Omental fat pad (tissue), 4 donors: ENCODE data around the gene MPLKIP. TPM values are rescaled to one million over a fixed set of nuclear protein-coding genes. Genes with fewer than 3 reads are reported as not detected.

Experiments used
- ATAC-seq: fragments of 150-250 bp; one replicate; pipeline ENCODE4 v1.9.1; 2016; ENCODE audit warnings: mild to moderate bottlenecking, moderate library complexity; ENCODE audit not compliant: low FRiP score
- DNase-seq: peaks from one replicate; pipeline ENCODE4 v3.0.0-alpha.2; 2019; ENCODE audit warnings: low spot score
- small RNA-seq: library from RNA; depleted of rRNA; stranded (forward); fragments of <200 nt; gene quantifications from one replicate; pipeline ENCODE3, GENCODE V24; 2016
- total RNA-seq, 4 donors: library from RNA; depleted of rRNA; stranded (reverse); fragments of >200 nt; gene quantifications; one replicate each; pipeline ENCODE4 v1.1.0, GENCODE V29; 2016
- TF ChIP-seq, protein P1 (sequence below), 3 donors: fragments of 450-650 bp; IDR thresholded peaks; one replicate each; pipeline ENCODE4 v1.5.1; 2016 to 2017; ENCODE audit warnings: antibody characterized with exemption in 3 of 3, mild to moderate bottlenecking in 3 of 3, moderate library complexity in 2 of 3

The MPLKIP gene
- total RNA-seq, 4 donors from 2014 or later, result 22.2 to 36.1 (median 32.6) TPM

DNA sequence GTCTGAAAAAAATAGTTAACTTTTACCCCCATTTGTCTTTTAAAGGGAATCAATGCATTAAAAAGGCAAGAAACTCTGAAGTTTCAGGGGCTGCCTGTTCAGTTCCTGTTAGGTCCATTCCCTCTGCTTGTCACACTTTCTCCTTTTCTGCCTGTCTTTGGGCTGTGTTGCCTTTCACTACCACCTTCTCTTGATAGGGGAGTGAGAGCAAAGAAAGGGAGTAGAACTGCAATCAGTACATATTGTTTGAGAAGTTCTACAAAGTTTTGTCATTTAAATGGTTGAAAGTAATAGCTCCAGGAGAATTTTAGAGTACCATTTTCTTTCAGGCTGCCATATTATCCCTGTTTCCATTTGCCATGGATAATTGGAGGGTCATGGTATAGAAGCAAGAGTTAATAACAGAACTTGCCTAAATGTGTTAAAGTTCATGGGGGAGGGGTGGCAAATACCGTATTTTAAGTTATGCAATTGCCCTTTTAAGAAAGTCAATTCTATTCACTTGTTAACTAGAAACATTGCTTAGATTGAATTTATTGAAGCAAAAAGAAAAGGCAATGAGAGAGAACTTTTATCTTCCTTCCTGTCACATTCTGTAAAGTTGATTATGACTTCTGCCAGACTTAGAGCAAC is 38.6 kb downstream of the MPLKIP start:
- ATAC-seq (no peak), DNase-seq (no peak)
- TF ChIP-seq, protein P1, sequence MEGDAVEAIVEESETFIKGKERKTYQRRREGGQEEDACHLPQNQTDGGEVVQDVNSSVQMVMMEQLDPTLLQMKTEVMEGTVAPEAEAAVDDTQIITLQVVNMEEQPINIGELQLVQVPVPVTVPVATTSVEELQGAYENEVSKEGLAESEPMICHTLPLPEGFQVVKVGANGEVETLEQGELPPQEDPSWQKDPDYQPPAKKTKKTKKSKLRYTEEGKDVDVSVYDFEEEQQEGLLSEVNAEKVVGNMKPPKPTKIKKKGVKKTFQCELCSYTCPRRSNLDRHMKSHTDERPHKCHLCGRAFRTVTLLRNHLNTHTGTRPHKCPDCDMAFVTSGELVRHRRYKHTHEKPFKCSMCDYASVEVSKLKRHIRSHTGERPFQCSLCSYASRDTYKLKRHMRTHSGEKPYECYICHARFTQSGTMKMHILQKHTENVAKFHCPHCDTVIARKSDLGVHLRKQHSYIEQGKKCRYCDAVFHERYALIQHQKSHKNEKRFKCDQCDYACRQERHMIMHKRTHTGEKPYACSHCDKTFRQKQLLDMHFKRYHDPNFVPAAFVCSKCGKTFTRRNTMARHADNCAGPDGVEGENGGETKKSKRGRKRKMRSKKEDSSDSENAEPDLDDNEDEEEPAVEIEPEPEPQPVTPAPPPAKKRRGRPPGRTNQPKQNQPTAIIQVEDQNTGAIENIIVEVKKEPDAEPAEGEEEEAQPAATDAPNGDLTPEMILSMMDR (IDR thresholded peaks at IDR 0.05), result no peak

DNA sequence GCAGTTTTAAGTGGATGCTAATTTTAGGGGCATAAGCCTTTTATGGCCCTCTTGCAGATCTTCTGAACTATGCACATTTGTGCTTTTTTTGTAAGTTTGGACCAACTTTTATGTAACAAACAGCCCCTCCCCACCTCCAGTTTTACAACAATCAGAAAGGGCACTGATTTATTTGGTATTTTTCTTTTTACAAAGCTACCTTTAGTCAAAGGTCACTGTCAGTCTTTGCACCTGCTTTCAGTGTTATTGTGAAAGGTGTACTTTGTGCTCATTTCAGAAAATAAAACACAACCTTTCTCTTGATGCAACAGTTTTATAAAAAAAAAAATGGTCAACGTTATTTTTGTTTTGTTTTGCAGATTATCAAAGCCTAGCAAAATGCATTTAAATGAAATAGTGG is 39.2 kb downstream of the MPLKIP start:
- DNase-seq (no peak), ATAC-seq (no peak)
- TF ChIP-seq, protein P1 (IDR thresholded peaks at IDR 0.05), result no peak

DNA sequence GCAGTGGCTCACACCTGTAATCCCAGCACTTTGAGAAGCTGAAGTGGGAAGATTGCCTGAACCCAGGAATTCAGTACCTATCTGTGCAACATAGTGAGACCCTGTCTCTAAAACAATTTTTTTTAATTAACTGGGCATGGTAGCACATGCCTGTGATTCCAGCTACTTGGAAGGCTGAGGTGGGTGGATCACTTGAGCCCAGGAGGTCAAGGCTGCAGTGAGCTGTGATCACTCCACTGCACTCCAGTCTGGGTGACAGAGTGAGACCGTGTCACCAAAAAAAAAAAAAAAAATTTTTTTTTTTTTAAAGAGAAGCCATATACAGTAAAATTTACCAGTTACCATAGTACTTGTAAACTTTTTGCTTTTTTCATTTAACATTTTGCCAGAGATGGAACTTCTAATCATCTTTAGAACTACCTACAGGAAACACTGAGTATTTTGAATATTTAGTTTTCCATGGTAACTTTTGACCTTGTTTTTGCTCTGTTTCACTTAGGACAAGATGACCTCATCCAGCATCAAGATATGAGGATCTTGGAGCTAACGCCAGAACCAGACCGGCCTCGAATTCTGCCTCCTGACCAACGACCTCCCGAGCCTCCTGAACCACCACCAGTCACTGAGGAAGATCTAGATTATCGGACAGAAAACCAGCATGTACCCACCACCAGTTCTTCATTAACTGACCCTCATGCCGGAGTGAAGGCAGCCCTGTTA is 40.6 kb downstream of the MPLKIP start:
- no peak for ATAC-seq

DNA sequence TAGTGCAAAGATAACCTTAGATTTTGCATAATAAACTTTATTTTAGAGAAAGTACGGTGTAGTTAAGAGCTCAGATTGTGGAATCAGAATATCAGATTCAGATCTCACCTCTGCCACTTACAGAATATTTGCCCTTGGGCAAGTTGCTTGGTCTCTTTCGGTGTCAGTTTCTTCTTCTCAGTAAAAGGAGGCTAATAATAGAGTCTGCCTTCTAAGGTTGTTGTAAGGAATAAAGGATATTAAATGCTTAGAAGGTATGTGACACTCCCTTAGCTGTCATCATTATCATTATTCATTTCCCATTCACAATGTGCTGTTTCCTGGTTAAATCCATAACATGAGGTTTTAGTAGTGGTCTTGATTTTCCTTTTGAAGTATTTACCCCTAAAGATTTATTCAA is 42.2 kb downstream of the MPLKIP start:
- DNase-seq, result no peak
- ATAC-seq, result no peak
- TF ChIP-seq, protein P1 (IDR thresholded peaks at IDR 0.05), result no peak

More for the DNA sequence above, 40.6 kb downstream of the MPLKIP start:
- TF ChIP-seq, protein P1 (IDR thresholded peaks at IDR 0.05), result no peak
- DNase-seq, result no peak

DNA sequence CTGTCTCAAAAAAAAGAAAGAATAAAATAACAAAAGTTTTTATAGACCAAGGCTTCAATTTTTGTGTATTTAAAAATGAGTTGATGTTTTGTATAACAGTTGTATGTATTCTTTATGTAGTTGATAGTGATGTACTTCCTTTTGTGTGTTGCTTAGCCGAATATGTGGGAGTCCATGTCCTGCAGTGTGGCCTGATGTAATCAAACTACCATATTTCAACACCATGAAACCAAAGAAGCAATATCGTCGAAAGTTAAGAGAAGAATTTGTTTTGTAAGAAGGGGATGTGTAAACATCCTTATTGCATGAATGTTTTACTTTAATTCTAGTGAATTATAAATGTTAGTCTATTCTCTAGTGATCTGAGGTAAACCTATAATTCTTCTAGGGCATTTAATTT is 56.6 kb downstream of the MPLKIP start:
- DNase-seq, result no peak
- TF ChIP-seq, protein P1 (IDR thresholded peaks at IDR 0.05), result no peak
- no peak for ATAC-seq

Small RNA genes within 50 kb of the gene (small RNA-seq; reads per million reads assigned to genes)
- gene AC006023.1 (not detected), gene AC006023.2 (not detected)

Other genes with a start within 250 kb of the MPLKIP start
- 10 to 100 TPM; 53.9 to 93.6 (median 60.3) TPM for gene CDK13, start 184.4 kb downstream of the MPLKIP start, total RNA-seq
- gene SUGCT, start 383 bp upstream of the MPLKIP start, total RNA-seq, result 1 to 10 TPM; 1.1 to 3.6 (median 2.6) TPM